Small intestine (tissue), 7 donors: ENCODE data around the gene MPZ. TPM values are rescaled to one million over a fixed set of nuclear protein-coding genes. Genes with fewer than 3 reads are reported as not detected.

Experiments used
- DNase-seq, 2 donors: peaks; one replicate each; pipeline versions ENCODE4 v3.0.0 to v3.0.0-alpha.2; 2013
- FAIRE-seq: peaks from 2 replicates; lab custom pipeline; 2012; peaks lifted over from hg19 to GRCh38; lab: Jason Lieb, UNC
- H3K27ac ChIP-seq, 3 donors: one replicate each; pipeline ENCODE4 v1.5.1; 2013; ENCODE audit warnings: low read length in 2 of 3, mild to moderate bottlenecking in 2 of 3, control low read depth in 1 of 3, inconsistent platforms in 1 of 3, low read depth in 1 of 3, moderate library complexity in 1 of 3
- H3K27me3 ChIP-seq, 3 donors: one replicate each; pipeline ENCODE4 v1.6.1; 2013; ENCODE audit warnings: low read length in 3 of 3, inconsistent platforms in 1 of 3; ENCODE audit not compliant: control insufficient read depth in 3 of 3, insufficient read depth in 3 of 3
- H3K36me3 ChIP-seq, 3 donors: one replicate each; pipeline ENCODE4 v1.6.1; 2013; ENCODE audit warnings: low read length in 3 of 3, inconsistent platforms in 1 of 3, low read depth in 1 of 3, mild to moderate bottlenecking in 1 of 3, moderate library complexity in 1 of 3; ENCODE audit not compliant: control insufficient read depth in 3 of 3, insufficient read depth in 2 of 3
- H3K4me1 ChIP-seq, 3 donors: one replicate each; pipeline ENCODE4 v1.6.1; 2013; ENCODE audit warnings: low read length in 2 of 3, inconsistent platforms in 1 of 3, low read depth in 1 of 3, mild to moderate bottlenecking in 1 of 3, moderate library complexity in 1 of 3; ENCODE audit not compliant: control insufficient read depth in 3 of 3, insufficient read depth in 2 of 3
- H3K4me3 ChIP-seq, 3 donors: one replicate each; pipeline ENCODE4 v1.5.1; 2013; ENCODE audit warnings: low read length in 3 of 3, control low read depth in 1 of 3, inconsistent platforms in 1 of 3, low read depth in 1 of 3, mild to moderate bottlenecking in 1 of 3, moderate library complexity in 1 of 3
- H3K9me3 ChIP-seq, 2 donors: one replicate each; pipeline ENCODE4 v1.6.1; 2013; ENCODE audit warnings: low read depth in 1 of 2, low read length in 1 of 2; ENCODE audit not compliant: control insufficient read depth in 2 of 2, insufficient read depth in 1 of 2
- WGBS, 3 donors: extraction: QIAGEN DNeasy Blood & Tissue Kit; methylation state at CpG; one replicate each; pipeline ENCODE4 v1.1.7; 2013; 5-methylcytosine and 5-hydroxymethylcytosine counted together
- polyA plus RNA-seq, 4 donors: library from polyadenylated mRNA; stranded (reverse) in 3 of 4; unstranded in 1 of 4; fragments of 200-250 nt in 3 of 4; fragments of 120-200 nt in 1 of 4; gene quantifications; one replicate each; pipeline versions ENCODE4 v1.2.1 to v1.2.3, GENCODE V29; 2013
- donor health status: healthy with polysubstance abuse.
- donor health status: control.
- donor health status: control.
- donor health status: Bipolar disorder and iron deficiency.
- donor health status: healthy.

Gene MPZ
- polyA plus RNA-seq, 4 donors = 0.27 to 4.0 (median 2.1) TPM

- FAIRE-seq (no peak), DNase-seq (no peak)
Observed at GRCh38 chr1:161297415-161297814, 12.4 kb downstream of the MPZ start.

GRCh38 chr1:161290779-161291178, 19.0 kb downstream of the MPZ start:
- FAIRE-seq = no peak

More at GRCh38 chr1:161297415-161297814, 12.4 kb downstream of the MPZ start:
- H3K4me1 ChIP-seq = no peaks in the 10 kb centered on the region
- no peaks in the 10 kb centered on the region for H3K27me3 ChIP-seq
- no peak overlapping the region for H3K4me3 ChIP-seq
- no peaks in the 10 kb centered on the region for H3K36me3 ChIP-seq
- no peaks in the 10 kb centered on the region for H3K9me3 ChIP-seq
- H3K27ac ChIP-seq = no peak overlapping the region

DNA sequence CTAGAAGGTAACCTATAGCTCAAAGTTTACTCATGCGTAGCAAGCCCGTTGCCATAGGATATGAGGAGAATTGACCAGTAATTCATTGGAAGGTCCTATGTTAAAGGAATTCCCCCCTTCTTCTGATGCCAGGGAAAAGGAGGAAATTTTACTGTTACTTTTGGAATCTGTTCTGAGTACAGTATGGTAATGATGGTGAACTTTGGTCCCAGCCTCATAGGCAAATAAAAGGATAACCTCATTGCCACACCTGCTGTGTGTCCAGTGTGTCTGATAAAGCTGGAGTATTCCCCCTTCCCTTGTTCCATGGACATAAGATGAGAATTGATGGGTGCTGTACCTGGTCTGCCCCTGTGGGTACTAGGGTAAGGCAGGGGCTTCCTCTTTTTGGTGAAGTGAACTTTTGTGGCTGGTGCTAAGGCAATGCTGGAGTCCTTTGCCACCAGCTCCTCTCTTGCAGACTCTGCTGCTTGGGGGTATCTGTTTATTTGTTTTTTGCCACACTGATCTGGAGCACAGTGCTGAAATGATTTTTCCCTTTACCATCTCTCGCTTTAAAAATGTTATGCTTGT, 22.2 kb downstream of the MPZ start:
- no peak for FAIRE-seq
- WGBS, 3 donors = 38 to 72% (median 60%) methylated on average over 3 of the region's 3 CpGs
- H3K4me1 ChIP-seq = peaks cover 0 to 11% (median 0%) of the 10 kb centered on the region in 3 donors
- no peaks in the 10 kb centered on the region for H3K36me3 ChIP-seq
- no peaks in the 10 kb centered on the region for H3K9me3 ChIP-seq
- no peaks in the 10 kb centered on the region for H3K27me3 ChIP-seq
- DNase-seq = peak; percentile 69 to 75
- H3K4me3 ChIP-seq = no peak overlapping the region
- no peak overlapping the region for H3K27ac ChIP-seq

More at GRCh38 chr1:161290779-161291178, 19.0 kb downstream of the MPZ start:
- no peaks in the 10 kb centered on the region for H3K27me3 ChIP-seq
- H3K4me3 ChIP-seq = no peak overlapping the region
- H3K9me3 ChIP-seq = no peaks in the 10 kb centered on the region
- peaks cover 0 to 11% (median 0%) of the 10 kb centered on the region in 3 donors for H3K4me1 ChIP-seq
- no peak for DNase-seq
- WGBS, 3 donors = 71 to 93% (median 87%) methylated on average over 1 of the region's 1 CpG
- no peaks in the 10 kb centered on the region for H3K36me3 ChIP-seq
- H3K27ac ChIP-seq = no peak overlapping the region

DNA sequence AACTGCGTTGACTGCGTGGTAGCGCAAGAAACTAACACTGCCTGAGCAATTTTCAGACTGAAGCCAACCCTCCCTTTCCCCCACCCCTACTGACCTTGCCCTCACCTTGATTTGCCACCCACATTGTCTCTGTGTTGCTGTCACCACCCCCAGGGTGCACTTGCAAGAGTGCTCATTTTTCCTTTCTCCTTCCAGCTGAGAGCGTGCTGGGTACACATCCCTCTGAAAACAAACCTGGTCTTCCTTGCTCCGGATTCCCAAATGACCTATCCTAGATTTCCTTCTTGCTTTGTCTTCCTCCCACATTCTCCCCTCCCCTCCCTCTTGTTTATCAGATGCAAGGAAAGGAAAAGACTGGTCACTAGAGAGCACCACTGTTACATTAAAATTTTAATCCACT, 24.2 kb downstream of the MPZ start:
- Histone ChIP-seq H3K4me1 (peaks cover 0 to 7% (median 0%) of the 10 kb centered on the region in 3 donors), H3K27ac (no peak overlapping the region), H3K27me3 (no peaks in the 10 kb centered on the region), H3K36me3 (no peaks in the 10 kb centered on the region), H3K4me3 (no peak overlapping the region), H3K9me3 (no peaks in the 10 kb centered on the region)
- DNase-seq = no peak
- 71 to 91% (median 82%) methylated on average over 5 of the region's 5 CpGs for WGBS, 3 donors
- FAIRE-seq = no peak

GRCh38 chr1:161285113-161285512, 24.7 kb downstream of the MPZ start:
- Histone ChIP-seq H3K4me3 (no peak overlapping the region), H3K9me3 (no peaks in the 10 kb centered on the region), H3K4me1 (peaks cover 0 to 7% (median 0%) of the 10 kb centered on the region in 3 donors), H3K27ac (no peak overlapping the region), H3K27me3 (no peaks in the 10 kb centered on the region), H3K36me3 (no peaks in the 10 kb centered on the region)
- 88 to 98% (median 92%) methylated on average over 2 of the region's 2 CpGs for WGBS, 3 donors
- FAIRE-seq = no peak
- DNase-seq = no peak

- H3K36me3 ChIP-seq = no peaks in the 10 kb centered on the region
- H3K4me1 ChIP-seq = peaks cover 0 to 7% (median 0%) of the 10 kb centered on the region in 3 donors
- no peaks in the 10 kb centered on the region for H3K27me3 ChIP-seq
- WGBS, 3 donors = 91 to 100% (median 96%) methylated on average over 1 of the region's 1 CpG
- FAIRE-seq (no peak), DNase-seq (no peak)
- H3K4me3 ChIP-seq = no peak overlapping the region
- no peaks in the 10 kb centered on the region for H3K9me3 ChIP-seq
- H3K27ac ChIP-seq = no peak overlapping the region
Observed at GRCh38 chr1:161282991-161283390, 26.8 kb downstream of the MPZ start.

DNA sequence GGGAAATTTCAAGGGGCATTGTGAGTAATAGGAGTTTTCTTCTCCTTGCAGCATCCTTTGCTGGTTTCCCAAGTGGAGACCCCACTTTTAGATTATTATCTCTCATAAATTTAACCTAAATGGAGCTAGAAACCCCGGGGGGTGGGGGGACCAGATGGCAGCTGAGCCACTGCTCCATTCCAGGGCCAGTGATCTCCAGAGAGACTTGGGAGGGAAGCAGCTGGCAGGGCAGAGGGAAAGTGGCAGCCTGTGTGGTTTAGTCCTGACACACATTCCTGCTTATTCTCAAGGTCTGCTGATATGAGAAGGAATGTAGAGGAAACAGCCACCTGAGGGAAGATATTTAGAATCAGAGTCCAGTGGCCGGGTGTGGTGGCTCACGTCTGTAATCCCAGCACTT, 34.9 kb downstream of the MPZ start:
- FAIRE-seq = no peak
- Histone ChIP-seq H3K4me1 (no peaks in the 10 kb centered on the region), H3K9me3 (no peaks in the 10 kb centered on the region), H3K36me3 (no peaks in the 10 kb centered on the region), H3K27me3 (no peaks in the 10 kb centered on the region), H3K4me3 (no peak overlapping the region), H3K27ac (no peak overlapping the region)
- no peak for DNase-seq
- 27 to 54% (median 37%) methylated on average over 3 of the region's 3 CpGs for WGBS, 3 donors

DNA sequence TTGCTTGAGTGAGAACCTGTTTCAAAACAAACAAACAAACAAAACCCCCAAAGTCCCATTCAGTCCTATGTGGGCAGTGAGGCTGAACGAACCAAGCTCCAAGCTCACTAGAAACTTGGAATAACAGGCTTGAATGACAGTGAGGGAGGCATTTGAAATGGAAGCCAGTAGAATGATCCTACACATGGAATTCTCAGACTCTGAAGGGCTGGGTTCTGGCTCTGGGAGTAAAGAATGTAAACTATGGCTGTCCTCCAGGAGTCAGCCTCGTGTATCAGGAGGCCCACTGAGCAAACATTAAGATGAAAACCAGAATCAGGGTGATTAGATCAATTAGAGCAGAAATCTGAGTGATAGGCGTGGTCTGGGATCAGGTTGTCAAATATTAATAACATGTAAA, 36.4 kb downstream of the MPZ start:
- Histone ChIP-seq H3K27ac (no peak overlapping the region), H3K36me3 (no peaks in the 10 kb centered on the region), H3K27me3 (no peaks in the 10 kb centered on the region), H3K9me3 (no peaks in the 10 kb centered on the region), H3K4me3 (no peak overlapping the region), H3K4me1 (no peaks in the 10 kb centered on the region)
- FAIRE-seq = no peak
- DNase-seq = no peak
- WGBS, 3 donors = 33 to 49% (median 33%) methylated on average over 3 of the region's 3 CpGs

GRCh38 chr1:161267321-161267720, 42.4 kb downstream of the MPZ start:
- no peak for DNase-seq
- WGBS, 3 donors = 63 to 78% (median 77%) methylated on average over 3 of the region's 3 CpGs
- Histone ChIP-seq H3K36me3 (no peaks in the 10 kb centered on the region), H3K9me3 (no peaks in the 10 kb centered on the region), H3K4me3 (no peak overlapping the region), H3K27ac (no peak overlapping the region), H3K27me3 (no peaks in the 10 kb centered on the region), H3K4me1 (no peaks in the 10 kb centered on the region)
- FAIRE-seq = no peak
